GOT3 (cell line): Measurements from ENCODE around the gene OR1L1.

Experiments used
- DNase-seq: peaks from one replicate; lab custom pipeline; 2025; ENCODE audit warnings: mixed read lengths; lab: John Stamatoyannopoulos, UW

Gene OR1L1, protein sequence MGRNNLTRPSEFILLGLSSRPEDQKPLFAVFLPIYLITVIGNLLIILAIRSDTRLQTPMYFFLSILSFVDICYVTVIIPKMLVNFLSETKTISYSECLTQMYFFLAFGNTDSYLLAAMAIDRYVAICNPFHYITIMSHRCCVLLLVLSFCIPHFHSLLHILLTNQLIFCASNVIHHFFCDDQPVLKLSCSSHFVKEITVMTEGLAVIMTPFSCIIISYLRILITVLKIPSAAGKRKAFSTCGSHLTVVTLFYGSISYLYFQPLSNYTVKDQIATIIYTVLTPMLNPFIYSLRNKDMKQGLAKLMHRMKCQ

DNA sequence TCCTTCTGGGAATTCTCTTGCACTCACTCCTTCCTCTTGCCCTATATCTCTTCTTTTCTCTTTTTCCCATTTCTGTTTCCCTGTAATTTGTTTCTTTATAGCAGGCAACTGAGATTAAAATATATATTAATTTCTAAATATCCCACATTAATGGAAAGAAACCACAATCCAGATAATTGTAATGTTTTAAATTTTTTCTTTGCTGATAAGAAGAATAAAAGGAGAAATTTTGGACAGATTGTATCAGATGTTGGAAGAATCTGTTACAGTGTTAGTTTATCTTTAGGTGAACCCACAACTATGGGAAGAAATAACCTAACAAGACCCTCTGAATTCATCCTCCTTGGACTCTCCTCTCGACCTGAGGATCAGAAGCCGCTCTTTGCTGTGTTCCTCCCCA is at the start of gene OR1L1:
Gene OR1L1 (plus strand): TSS at position 301 of the 400 bp plus-strand sequence. CDS start 0 bp downstream, at position 301.
- no peak for DNase-seq

DNA sequence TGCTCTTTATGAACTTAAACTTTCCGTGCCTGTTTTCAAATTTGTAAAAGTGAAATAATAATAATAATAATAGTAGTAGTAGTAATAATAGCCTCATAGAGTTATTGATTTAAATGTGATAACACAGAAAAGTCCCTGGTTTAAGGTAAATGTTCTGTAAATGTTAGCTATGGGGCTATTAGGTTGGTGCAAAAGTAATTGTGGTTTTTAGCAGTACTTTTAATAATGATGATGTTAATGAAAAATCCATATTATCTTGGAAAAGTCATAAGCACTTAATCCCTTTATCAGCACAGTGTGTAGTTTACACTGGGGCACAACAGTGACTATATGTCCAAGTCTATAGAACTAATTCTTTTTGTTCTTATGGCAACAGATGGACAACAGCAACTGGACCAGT is 47.2 kb upstream of the OR1L1 start, which contains the start of gene OR1Q1:
Gene OR1Q1 (plus strand): TSS at position 377 of the 400 bp plus-strand sequence. CDS start 0 bp downstream, at position 377.
- no peak for DNase-seq

DNA sequence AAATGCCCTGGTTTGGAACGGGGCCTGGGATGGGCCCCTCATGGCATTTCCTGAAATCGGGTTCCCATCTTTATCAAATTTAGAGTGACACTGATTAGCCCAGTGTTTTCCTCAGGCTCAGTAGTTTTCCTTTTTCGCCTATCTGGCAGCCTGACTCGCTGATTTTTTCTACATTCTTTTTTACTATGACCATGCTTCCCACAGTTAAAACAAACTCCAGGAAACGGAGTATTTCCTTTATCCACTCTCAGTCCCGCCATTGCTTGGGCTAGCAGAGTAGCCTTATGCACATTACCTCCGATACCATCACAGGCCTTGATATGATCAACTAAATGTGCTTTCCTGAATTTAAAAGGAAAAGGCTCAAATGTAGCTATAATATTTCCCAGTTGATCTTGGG is 41.5 kb upstream of the OR1L1 start:
- no peak for DNase-seq

DNA sequence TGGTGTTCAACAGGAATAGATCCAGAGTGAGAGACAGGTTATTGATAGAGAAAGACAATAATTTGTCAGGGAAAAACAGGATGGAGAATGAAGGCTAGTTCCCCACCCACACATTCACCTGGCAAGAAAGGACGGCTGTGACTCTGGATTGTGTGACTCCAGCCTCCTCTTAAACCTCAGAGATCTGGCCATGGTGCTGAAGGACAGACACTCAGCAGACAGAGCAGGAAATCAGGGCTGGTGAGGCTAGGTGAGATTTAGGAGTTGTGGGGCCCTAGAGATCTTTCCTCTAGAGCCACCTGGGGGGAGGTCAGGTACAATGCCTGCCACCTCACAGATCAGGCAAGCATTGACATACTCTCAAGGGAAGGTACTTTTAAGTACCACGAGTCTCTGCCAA is 19.3 kb upstream of the OR1L1 start:
- DNase-seq, result no peak

DNA sequence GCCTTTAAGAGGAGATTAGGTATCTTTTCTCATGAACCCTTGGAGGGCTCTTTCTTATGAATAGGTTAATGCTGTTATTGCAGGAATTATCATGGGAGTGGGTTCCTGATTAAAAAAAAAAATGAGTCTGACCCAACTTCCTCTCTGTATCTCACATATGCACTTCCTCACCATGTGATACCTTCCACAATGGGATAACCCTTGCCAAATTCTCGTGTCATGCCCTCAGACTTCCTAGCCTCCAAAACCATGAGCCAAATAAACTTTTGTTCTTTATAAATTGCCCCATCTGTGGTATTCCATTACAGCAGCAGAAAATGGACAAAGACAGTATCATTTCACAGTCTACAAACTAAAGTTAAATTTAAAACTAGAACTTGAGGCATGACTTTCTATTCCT is 5.1 kb upstream of the OR1L1 start:
- DNase-seq, result no peak

DNA sequence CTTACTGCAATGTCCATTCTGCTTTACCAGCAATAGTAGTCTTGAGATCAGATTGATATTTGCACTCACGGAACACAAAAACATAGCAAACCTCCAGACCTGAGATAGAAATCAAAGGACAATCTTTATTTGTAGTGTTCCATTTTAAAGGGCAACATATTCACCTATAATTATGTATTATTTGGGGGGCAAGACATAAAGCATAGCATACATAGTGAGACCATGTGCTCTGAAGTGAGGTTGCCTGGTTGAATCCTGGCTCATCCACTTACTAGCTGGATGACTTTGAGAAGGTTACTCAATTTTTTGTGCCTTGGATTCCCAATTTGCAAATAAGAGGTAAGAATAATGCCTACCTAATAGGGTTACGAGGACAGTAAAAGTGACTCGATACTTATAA is 4.0 kb upstream of the OR1L1 start, which contains the start of gene OR1B1:
Gene OR1B1 (minus strand): TSS at position 101 of the 400 bp plus-strand sequence.
- DNase-seq, result no peak

DNA sequence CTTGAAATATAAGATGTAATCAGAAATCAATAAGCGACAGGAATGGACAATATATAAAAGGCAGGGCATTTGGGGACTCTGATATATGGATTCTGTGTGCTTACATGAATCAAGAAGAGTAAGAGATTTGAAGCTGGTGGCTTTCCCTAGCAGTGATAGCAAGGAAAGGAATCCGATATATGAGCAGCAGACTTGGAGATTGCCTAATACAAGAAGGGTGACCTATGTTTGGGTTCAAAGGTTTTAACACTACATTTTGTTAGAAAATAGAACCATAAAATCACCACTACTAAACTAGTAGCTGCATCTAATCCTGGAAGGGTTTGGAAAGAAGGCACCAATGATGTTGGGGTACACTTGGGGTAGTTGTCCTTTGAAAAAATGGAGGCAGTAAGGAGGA is 11.0 kb downstream of the OR1L1 start:
- DNase-seq, result no peak

DNA sequence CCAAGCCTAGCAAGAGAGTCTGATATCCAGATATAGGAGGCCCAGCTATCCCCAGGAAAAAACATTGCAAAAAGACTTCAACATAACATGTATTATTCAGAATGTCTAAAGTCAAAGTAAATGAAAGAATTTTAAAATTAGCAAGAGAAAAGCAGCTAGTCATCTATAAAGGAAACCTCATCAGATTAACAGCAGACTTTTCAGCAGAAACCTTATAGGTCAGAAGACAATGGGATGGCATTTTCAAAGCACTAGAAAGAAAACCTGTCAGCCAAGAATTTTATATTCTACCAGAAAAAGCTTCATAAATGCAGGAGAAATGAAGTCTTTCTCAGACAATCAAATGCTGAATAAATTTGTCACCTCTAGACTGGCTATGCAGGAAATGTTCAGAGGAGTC is 23.3 kb downstream of the OR1L1 start:
- no peak for DNase-seq

DNA sequence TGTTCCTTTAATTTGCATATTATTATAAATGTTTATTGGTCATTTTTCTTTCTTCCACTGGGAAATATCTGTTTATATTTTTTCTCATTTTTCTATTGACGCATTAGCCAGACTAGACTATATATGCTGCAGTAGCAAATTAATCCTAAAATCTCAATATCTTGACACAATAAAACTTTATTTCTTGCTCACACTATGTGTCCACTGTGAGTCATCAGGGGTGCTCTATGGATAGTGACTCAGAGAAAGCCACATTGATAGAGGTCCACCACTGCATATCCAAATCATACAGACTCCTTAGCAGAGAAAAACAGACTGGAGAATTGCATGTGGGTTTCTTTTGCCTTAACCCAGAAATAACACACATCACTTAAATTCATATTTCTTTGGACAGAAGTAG is 34.2 kb downstream of the OR1L1 start:
- DNase-seq, result no peak
